ENCODE results near the gene FCGBP. TPM values are rescaled to one million over a fixed set of nuclear protein-coding genes. Genes with fewer than 3 reads are reported as not detected.
"Not testable (repeated sequence)": the region's sequence is repeated elsewhere in the genome, so short reads cannot be mapped to it uniquely, and the experiment has no call there.

Gene FCGBP
- total and polyA plus RNA-seq, 7 donors = 0.45 to 8.7 (median 7.1) TPM

DNA sequence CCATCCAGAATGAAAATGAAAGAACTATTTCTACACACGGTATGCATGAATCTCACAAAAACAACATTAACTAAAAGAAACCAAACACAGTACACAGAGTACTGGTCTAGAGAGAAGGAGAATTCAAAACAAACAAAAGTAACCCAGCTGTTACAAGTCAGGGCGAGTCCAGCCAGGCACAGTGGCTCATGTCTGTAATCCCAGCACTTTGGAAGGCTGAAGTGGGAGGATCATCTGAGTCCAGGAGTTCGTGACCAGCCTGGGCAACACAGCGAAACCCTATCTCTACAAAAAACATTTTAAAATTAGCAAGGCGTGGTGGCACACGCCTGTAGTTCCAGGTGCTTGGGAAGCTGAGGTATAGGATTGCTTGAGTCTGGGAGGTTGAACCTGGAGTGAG is 34.8 kb upstream of the FCGBP start:
- Histone ChIP-seq H3K36me3 (ENCODE audit: insufficient read depth in 1 of 2, low read depth in 1 of 2) (peaks cover 3 to 23% of the 10 kb centered on the region in 2 donors), H3K27me3 (ENCODE audit: insufficient read depth in 3 of 3, low read length in 2 of 3) (no peaks in the 10 kb centered on the region), H3K4me1 (peaks cover 17% of the 10 kb centered on the region), H3K9me3 (no peaks in the 10 kb centered on the region), H3K27ac (peak overlapping the region; percentile 94), H3K4me3 (no peak overlapping the region)
- intact Hi-C loops (cut with DNase I) = no loop called here
- TF ChIP-seq, protein P1, sequence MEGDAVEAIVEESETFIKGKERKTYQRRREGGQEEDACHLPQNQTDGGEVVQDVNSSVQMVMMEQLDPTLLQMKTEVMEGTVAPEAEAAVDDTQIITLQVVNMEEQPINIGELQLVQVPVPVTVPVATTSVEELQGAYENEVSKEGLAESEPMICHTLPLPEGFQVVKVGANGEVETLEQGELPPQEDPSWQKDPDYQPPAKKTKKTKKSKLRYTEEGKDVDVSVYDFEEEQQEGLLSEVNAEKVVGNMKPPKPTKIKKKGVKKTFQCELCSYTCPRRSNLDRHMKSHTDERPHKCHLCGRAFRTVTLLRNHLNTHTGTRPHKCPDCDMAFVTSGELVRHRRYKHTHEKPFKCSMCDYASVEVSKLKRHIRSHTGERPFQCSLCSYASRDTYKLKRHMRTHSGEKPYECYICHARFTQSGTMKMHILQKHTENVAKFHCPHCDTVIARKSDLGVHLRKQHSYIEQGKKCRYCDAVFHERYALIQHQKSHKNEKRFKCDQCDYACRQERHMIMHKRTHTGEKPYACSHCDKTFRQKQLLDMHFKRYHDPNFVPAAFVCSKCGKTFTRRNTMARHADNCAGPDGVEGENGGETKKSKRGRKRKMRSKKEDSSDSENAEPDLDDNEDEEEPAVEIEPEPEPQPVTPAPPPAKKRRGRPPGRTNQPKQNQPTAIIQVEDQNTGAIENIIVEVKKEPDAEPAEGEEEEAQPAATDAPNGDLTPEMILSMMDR (IDR thresholded peaks at IDR 0.05) = no peak
- WGBS, 3 donors = 66 to 84% (median 78%) methylated on average over 6 of the region's 6 CpGs
- no peak for ATAC-seq
- DNase-seq = no peak

DNA sequence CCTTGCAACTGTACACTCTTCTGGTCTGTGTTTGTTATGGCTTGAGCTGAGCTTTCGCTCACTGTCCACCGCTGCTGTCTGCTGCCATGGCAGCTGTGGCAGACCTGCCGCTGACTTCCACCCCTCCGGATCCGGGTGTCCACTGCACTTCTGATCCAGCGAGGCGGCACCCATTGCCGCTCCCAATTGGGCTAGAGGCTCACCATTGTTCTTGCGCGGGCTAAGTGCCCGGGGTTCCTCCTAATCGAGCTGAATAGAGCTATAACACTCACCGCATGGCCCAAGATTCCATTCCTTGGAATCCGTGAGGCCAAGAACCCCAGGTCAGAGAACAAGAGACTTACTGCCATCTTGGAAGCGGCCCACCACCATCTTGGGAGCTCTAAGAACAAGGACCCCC is 34.4 kb upstream of the FCGBP start:
- Histone ChIP-seq H3K4me3 (no peak overlapping the region), H3K4me1 (peaks cover 17% of the 10 kb centered on the region), H3K9me3 (no peaks in the 10 kb centered on the region), H3K27ac (peak overlapping the region; percentile 94), H3K36me3 (ENCODE audit: insufficient read depth in 1 of 2, low read depth in 1 of 2) (peaks cover 3 to 19% of the 10 kb centered on the region in 2 donors), H3K27me3 (ENCODE audit: insufficient read depth in 3 of 3, low read length in 2 of 3) (no peaks in the 10 kb centered on the region)
- ATAC-seq (no peak), DNase-seq (no peak)
- intact Hi-C loops (cut with DNase I) = no loop called here
- WGBS, 3 donors = 92 to 97% (median 95%) methylated on average over 15 of the region's 15 CpGs
- TF ChIP-seq, protein P1 (IDR thresholded peaks at IDR 0.05) = no peak

DNA sequence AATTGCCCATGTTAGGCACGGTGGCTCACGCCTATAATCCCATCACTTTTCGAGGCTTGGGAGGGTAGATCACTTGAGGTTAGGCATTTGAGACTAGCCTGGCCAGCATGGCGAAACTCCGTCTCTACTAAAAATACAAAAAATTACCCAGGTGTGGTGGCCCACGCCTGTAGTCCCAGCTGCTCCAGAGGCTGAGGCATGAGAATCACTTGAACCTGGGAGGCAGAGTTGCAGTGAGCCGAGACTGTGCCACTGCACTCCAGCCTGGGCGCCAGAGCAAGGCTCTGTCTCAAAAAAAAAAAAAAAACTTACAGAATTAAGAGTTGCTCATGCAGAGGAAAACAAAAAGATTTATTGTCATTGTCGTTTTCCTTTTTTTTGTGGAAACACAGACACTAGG is 33.1 kb upstream of the FCGBP start:
- Histone ChIP-seq H3K4me1 (peaks cover 17% of the 10 kb centered on the region), H3K9me3 (no peaks in the 10 kb centered on the region), H3K27me3 (ENCODE audit: insufficient read depth in 3 of 3, low read length in 2 of 3) (no peaks in the 10 kb centered on the region), H3K27ac (no peak overlapping the region), H3K4me3 (no peak overlapping the region), H3K36me3 (ENCODE audit: insufficient read depth in 1 of 2, low read depth in 1 of 2) (peaks cover 0 to 6% of the 10 kb centered on the region in 2 donors)
- DNase-seq = no peak
- WGBS, 3 donors = 80 to 87% (median 83%) methylated on average over 9 of the region's 9 CpGs
- TF ChIP-seq, protein P1 (IDR thresholded peaks at IDR 0.05) = no peak
- intact Hi-C loops (cut with DNase I) = no loop called here
- no peak for ATAC-seq

DNA sequence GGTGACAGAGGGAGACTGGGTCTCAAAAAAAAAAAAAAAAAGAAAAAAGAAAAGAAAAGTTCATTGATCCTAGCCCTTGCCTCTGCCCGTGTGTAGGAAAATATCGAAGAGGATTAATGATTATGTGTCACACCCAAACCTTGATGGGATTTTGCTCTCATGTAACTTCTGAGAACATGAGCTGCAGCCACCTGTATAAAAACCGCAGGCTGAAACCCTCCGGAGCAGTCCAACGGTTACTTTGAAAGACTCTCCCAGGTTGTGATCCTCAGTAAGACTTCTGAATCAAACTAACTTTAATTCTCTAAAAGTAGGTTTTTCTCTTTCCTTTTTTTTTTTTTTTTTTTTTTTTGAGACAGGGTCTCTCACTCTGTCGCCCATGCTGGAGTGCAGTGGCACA is 32.2 kb upstream of the FCGBP start:
- H3K9me3 ChIP-seq = no peaks in the 10 kb centered on the region
- no peak for DNase-seq
- no peak overlapping the region for H3K4me3 ChIP-seq
- H3K27ac ChIP-seq = no peak overlapping the region
- H3K27me3 ChIP-seq (ENCODE audit: insufficient read depth in 3 of 3, low read length in 2 of 3) = no peaks in the 10 kb centered on the region
- H3K36me3 ChIP-seq (ENCODE audit: insufficient read depth in 1 of 2, low read depth in 1 of 2) = no peaks in the 10 kb centered on the region
- no peak for ATAC-seq
- 92 to 93% (median 92%) methylated on average over 6 of the region's 6 CpGs for WGBS, 3 donors
- intact Hi-C loops (cut with DNase I) = no loop called here
- TF ChIP-seq, protein P1 (IDR thresholded peaks at IDR 0.05) = no peak
- peaks cover 8% of the 10 kb centered on the region for H3K4me1 ChIP-seq

DNA sequence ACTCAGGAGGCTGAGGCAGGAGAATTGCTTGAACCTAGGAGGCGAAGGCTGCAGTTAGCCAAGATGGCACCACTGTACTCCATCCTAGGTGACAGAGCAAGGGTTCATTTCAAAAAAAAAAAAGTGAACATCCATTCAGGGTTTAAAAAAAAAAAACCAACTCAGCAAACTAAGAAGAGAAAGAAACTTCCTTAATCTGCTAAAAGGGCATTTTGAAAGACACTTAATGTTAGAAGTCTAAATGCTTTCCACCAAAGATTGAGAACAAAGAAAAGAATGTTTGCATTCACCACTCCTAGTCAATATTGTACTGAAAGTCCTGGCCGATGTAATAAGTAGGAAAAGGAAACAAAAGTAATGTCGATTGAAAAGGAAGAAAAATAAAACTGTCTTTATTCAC is 29.5 kb upstream of the FCGBP start:
- Histone ChIP-seq H3K4me3 (no peak overlapping the region), H3K27ac (no peak overlapping the region), H3K36me3 (ENCODE audit: insufficient read depth in 1 of 2, low read depth in 1 of 2) (no peaks in the 10 kb centered on the region), H3K27me3 (ENCODE audit: insufficient read depth in 3 of 3, low read length in 2 of 3) (no peaks in the 10 kb centered on the region), H3K9me3 (no peaks in the 10 kb centered on the region), H3K4me1 (no peaks in the 10 kb centered on the region)
- 76 to 87% (median 87%) methylated on average over 3 of the region's 3 CpGs for WGBS, 3 donors
- DNase-seq (no peak), ATAC-seq (no peak)
- intact Hi-C loops (cut with DNase I) = no loop called here
- TF ChIP-seq, protein P1 (IDR thresholded peaks at IDR 0.05) = no peak

DNA sequence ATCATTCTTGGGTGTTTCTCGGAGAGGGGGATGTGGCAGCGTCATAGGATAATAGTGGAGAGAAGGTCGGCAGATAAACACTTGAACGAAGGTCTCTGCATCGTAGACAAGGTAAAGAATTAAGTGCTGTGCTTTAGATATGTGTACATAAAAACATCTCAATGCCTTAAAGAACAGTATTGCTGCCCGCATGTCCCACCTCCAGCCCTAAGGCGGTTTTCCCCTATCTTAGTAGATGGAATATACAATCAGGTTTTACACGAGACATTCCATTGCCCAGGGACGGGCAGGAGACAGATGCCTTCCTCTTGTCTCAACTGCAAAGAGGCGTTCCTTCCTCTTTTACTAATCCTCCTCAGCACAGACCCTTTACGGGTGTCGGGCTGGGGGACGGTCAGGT is 25.0 kb upstream of the FCGBP start:
- ATAC-seq; DNase-seq; H3K27ac ChIP-seq; H3K4me3 ChIP-seq; H3K27me3 ChIP-seq (ENCODE audit: insufficient read depth in 3 of 3, low read length in 2 of 3); intact Hi-C loops (cut with DNase I); H3K9me3 ChIP-seq; H3K4me1 ChIP-seq; H3K36me3 ChIP-seq (ENCODE audit: insufficient read depth in 1 of 2, low read depth in 1 of 2): not testable (repeated sequence)
- WGBS, 3 donors = 70 to 81% (median 71%) methylated on average over 9 to 10 of the region's 13 CpGs

DNA sequence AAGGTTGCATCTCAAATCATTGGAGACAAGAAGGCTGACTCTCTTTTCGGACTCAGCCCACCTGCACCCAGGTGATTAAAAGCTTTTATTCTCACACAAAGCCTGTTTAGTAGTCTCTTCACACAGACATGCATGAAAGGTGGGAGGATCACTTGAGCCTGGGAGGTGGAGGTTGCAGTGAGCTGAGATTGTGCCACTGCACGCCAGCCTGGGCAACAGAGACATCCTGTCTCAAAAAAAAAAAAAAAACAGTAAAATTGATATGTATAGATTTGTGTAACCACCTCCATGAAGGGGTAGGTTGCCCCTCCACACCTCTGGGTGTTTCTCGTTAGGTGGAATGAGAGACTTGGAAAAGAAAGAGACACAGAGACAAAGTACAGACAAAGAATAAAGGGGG is 24.5 kb upstream of the FCGBP start:
- WGBS, 3 donors = 89 to 96% (median 94%) methylated on average over 3 of the region's 3 CpGs
- H3K9me3 ChIP-seq; H3K4me3 ChIP-seq; intact Hi-C loops (cut with DNase I); DNase-seq; H3K36me3 ChIP-seq (ENCODE audit: insufficient read depth in 1 of 2, low read depth in 1 of 2); ATAC-seq; H3K27ac ChIP-seq; H3K27me3 ChIP-seq (ENCODE audit: insufficient read depth in 3 of 3, low read length in 2 of 3); H3K4me1 ChIP-seq: not testable (repeated sequence)

Measured in psoas muscle (tissue), 8 donors.